IPS-18c (cell line): Measurements from ENCODE around the gene OPRD1.
"Not testable (repeated sequence)": the region's sequence is repeated elsewhere in the genome, so short reads cannot be mapped to it uniquely, and the experiment has no call there.

Experiments
- H3K4me3 ChIP-seq: 2 replicates; pipeline ENCODE4 v1.7.0; 2013; ENCODE audit warnings: low read depth, mild to moderate bottlenecking, low read length, moderate library complexity; ENCODE audit not compliant: insufficient read depth
- H3K9me3 ChIP-seq: one replicate; pipeline ENCODE4 v1.6.1; 2013; ENCODE audit warnings: mild to moderate bottlenecking, low read length, moderate library complexity; ENCODE audit not compliant: control insufficient read depth, insufficient read depth

The OPRD1 gene

DNA sequence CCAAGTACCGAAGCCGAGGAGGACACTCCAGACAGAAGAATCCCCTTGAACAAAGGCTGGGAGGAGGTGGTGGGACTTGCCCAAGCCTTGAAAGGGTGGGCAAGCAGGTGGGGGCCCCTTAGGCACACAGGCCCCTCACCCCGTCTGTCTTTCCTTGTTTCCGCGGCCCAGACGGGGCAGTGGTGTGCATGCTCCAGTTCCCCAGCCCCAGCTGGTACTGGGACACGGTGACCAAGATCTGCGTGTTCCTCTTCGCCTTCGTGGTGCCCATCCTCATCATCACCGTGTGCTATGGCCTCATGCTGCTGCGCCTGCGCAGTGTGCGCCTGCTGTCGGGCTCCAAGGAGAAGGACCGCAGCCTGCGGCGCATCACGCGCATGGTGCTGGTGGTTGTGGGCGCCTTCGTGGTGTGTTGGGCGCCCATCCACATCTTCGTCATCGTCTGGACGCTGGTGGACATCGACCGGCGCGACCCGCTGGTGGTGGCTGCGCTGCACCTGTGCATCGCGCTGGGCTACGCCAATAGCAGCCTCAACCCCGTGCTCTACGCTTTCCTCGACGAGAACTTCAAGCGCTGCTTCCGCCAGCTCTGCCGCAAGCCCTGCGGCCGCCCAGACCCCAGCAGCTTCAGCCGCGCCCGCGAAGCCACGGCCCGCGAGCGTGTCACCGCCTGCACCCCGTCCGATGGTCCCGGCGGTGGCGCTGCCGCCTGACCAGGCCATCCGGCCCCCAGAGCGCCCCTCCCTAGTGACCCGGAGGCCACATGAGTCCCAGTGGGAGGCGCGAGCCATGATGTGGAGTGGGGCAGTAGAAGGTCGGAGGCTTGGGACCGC lies 50.8 kb downstream of the OPRD1 start:
- H3K9me3 ChIP-seq: no peaks in the 10 kb centered on the region
- no peak overlapping the region for H3K4me3 ChIP-seq

DNA sequence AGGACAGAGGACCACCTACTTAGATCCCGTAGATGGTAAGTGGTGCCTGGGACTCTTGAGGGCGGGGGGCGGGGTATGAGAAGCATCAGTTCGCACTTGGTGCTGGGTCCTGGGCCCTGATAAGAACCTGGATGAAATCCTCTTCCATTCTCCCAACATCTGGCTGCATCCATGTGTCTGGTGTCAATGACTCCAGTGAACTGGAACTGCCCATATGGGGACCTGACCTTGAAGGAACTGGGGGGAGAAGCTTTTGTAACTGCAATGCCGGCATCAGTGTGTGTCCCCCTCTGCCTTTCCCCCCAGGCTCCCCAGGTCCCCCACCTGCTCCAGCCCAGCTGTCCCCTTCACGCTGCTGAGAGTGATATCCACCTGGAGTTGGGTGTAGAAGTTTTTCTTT lies 52.7 kb downstream of the OPRD1 start:
- no peak overlapping the region for H3K4me3 ChIP-seq
- no peaks in the 10 kb centered on the region for H3K9me3 ChIP-seq

- no peaks in the 10 kb centered on the region for H3K9me3 ChIP-seq
- H3K4me3 ChIP-seq: no peak overlapping the region
Observed at GRCh38 chr1:28865997-28866650, 54.2 kb downstream of the OPRD1 start.

- no peak overlapping the region for H3K4me3 ChIP-seq
- no peaks in the 10 kb centered on the region for H3K9me3 ChIP-seq
Observed at GRCh38 chr1:28867850-28868249, 55.9 kb downstream of the OPRD1 start.

DNA sequence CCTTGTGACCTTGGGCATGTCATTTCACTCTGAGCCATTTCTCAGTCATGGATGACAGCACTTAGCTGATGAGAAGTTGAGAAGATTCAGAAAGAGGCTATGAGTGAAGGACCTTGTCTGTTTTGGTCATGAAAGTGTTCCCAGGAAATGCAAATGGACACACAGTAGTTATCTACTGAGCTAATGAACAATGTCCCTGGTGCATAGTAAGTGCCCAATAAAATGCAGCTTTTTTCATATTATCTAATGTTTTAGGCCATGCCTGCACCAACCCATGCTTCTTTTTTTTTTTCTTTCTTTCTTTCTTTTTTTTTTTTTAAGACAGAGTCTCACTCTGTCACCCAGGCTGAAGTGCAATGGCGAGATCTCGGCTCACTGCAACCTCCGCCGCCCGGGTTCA lies 58.0 kb downstream of the OPRD1 start:
- no peak overlapping the region for H3K4me3 ChIP-seq
- no peaks in the 10 kb centered on the region for H3K9me3 ChIP-seq

DNA sequence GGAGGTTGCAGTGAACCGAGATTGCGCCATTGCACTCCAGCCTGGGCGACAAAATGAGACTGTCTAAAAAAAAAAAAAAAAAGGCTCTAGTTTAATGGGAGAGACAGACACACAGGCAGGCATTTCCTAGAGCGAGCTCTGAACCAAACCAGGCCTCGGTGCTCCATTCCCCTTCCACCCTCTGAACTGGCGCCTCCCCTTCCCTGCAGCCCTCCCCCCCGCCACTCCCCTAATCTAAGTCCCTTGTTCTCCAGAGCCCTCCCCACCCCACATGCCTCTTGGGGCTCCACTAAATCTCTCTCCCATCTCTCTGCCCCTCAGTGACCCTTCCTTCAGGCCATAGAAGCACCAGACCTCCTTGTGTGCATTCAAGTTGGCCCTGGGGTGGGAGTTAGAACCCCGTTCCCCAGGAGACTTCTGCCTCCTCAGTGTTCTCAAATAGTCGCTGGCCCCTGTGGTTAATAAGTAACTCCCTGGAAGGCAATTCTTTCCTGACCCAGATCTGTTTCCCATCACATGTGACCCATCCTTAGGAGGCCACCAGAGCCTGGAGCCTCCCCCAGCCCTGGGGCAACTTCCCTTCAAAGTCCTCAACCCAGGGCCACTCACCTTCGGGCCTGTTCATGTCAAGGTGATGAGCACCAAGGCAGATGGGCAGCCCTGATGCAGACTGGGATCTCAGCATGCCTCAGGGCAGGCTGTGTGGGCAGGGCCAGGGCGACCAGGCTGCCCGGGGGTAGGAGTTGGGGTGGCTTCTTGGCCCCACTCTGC lies 59.8 kb downstream of the OPRD1 start:
- H3K4me3 ChIP-seq: no peak overlapping the region
- H3K9me3 ChIP-seq: no peaks in the 10 kb centered on the region

DNA sequence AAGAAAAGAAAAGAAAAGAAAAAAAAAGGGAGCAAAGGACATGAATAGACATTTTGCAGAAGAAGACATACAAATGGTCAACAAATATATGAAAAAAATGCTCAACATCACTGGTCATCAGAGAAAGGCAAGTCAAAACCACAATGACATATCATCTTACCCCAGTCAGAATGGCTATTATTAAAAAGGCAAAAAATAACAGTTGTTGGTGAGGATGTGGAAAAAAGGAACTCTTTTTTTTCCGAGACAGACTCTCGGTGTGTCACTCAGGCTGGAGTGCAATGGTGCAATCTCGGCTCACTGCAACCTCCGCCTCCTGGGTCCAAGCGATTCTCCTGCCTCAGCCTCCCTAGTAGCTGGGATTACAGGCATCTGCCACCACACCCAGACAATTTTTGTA lies 63.2 kb downstream of the OPRD1 start:
- H3K9me3 ChIP-seq, H3K4me3 ChIP-seq: not testable (repeated sequence)

DNA sequence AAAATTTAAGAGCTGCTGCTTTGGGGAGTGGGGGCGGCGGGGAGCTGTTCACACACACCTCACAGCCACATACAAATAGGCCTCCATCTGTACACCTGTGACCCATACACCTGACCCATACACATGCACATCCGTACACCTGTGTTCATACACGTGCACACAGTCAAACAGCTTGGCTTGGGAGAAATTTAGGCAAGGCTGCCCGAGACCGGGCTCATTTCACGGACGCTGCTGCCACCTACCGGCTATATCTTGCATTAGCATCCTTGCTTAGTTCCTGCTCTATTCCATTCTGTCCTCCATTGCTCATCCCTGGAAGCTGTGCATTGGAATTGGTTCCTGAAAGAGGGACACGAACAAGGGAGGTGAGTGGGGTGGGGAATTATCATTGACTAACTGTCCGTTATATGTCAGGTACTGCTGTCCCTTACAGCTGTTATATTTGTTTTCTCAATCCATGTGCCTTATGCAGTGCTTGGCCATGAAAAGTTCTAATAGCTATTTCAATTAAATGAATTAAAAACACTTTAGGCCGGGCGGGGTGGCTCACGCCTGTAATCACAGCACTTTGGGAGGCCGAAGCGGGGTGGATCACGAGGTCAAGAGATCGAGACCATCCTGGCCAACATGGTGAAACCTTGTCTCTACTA lies 65.3 kb downstream of the OPRD1 start:
- no peak overlapping the region for H3K4me3 ChIP-seq
- H3K9me3 ChIP-seq: peaks cover 2% of the 10 kb centered on the region

DNA sequence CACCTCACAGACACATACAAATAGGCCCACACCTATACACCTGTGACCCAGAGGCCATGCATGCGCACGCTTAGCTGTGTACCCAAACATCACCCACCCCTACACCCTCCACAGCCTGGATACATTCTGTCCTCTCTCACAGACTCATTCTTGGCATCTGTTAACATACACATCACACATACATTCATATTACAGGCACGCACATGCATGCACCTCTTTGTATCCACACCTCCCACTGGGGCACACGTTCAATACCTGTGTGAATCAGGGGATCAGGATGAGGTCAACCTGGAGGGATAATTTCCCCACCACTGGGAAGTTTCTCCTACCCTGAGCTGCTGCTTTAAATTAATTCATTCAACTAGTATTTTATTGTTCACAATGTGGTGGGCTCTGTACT lies 66.8 kb downstream of the OPRD1 start:
- peaks cover 2% of the 10 kb centered on the region for H3K9me3 ChIP-seq
- no peak overlapping the region for H3K4me3 ChIP-seq

GRCh38 chr1:28882009-28882628 lies 70.1 kb downstream of the OPRD1 start:
- Histone ChIP-seq H3K9me3 (peaks cover 2% of the 10 kb centered on the region), H3K4me3 (no peak overlapping the region)

GRCh38 chr1:28883242-28883616 lies 71.3 kb downstream of the OPRD1 start:
- H3K9me3 ChIP-seq: peaks cover 2% of the 10 kb centered on the region
- H3K4me3 ChIP-seq: no peak overlapping the region; the same call in 1 of the 2 replicates

GRCh38 chr1:28885472-28885877 lies 73.5 kb downstream of the OPRD1 start:
- Histone ChIP-seq H3K9me3 (no peaks in the 10 kb centered on the region), H3K4me3 (no peak overlapping the region; the same call in 1 of the 2 replicates)

- Histone ChIP-seq H3K4me3 (peak overlapping the region; percentile 84), H3K9me3 (no peaks in the 10 kb centered on the region)
Observed at GRCh38 chr1:28885977-28886730, 74.2 kb downstream of the OPRD1 start.

DNA sequence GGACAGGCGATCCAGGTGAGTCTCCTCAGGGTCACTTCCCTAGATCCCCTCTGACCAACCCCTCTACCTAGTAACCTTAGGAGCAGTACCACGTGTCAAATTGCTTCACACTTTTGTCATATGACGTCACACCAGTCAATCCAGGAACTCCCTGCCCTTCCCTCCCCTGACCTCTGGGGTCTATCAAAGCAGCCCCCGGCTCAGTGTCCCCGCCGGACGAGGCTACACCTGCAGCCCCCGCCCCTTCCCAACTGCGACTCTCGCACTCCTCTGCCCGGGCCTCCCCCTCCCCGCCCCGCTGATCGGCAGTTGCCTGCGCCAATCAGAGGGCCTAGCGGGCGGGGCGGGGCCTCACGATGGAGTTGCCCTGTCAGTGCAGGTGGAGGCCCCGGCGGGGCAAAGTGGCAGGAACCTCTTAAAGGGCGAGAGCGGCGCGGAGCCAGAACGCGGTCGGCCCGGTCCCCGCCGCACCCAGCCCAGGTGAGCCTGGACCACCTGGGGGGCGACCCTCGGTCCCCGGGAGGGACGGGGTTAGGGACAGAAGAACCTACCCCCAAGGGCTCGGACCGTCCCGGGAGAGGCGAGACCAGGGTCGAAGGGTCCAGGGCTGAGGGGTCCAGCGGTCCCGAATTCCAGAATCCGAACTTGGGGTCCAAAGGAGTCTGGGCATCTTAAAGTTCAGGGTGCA lies 74.9 kb downstream of the OPRD1 start:
- Histone ChIP-seq H3K9me3 (no peaks in the 10 kb centered on the region), H3K4me3 (peak overlapping the region; percentile 84)

DNA sequence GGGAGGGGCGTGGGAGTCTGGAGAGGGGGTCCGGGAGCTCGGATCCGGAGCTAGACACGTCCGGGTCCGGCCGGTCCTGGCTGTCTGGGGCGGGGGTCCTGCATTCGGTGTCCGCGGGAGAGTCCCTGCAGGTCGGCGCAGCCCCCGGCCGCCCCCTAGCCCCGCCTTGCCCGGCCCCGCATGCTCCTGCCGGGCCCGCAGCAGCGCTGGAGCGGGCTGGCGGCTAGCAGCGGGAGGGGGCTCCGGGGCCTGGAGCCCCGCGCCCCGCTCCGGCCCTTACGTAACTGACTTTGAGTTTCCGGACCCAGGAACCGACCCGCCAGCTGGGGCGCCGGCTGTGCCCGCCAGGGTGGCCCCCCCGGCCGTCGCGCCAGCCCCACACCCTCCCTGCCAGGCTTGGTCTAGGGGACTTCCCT lies 75.5 kb downstream of the OPRD1 start:
- H3K4me3 ChIP-seq: peak overlapping the region; percentile 84
- no peaks in the 10 kb centered on the region for H3K9me3 ChIP-seq
